Sigmoid colon (tissue), 7 donors: ENCODE results near the gene CACNA2D3. TPM values are rescaled to one million over a fixed set of nuclear protein-coding genes. Genes with fewer than 3 reads are reported as not detected.

Experiments
- DNase-seq: peaks from one replicate; pipeline ENCODE4 v3.0.0-alpha.2; 2019
- H3K27ac ChIP-seq, 4 donors: fragments of 200-600 bp; sonication (generic); one replicate each; pipeline ENCODE4 v1.5.1; 2016 to 2019; ENCODE audit warnings: mild to moderate bottlenecking in 1 of 4
- H3K27me3 ChIP-seq, 3 donors: fragments of 200-600 bp; sonication (generic); one replicate each; pipeline ENCODE4 v1.5.1; 2019; ENCODE audit warnings: mild to moderate bottlenecking in 1 of 3
- H3K36me3 ChIP-seq, 4 donors: fragments of 200-600 bp; sonication (generic); one replicate each; pipeline ENCODE4 v1.5.1; 2016 to 2019
- H3K4me1 ChIP-seq, 4 donors: fragments of 200-600 bp; sonication (generic); one replicate each; pipeline ENCODE4 v1.5.1; 2017 to 2019
- H3K4me3 ChIP-seq, 4 donors: fragments of 200-600 bp; sonication (generic); one replicate each; pipeline ENCODE4 v1.5.1; 2017 to 2019; ENCODE audit warnings: mild to moderate bottlenecking in 2 of 4, moderate library complexity in 1 of 4
- H3K9me3 ChIP-seq, 4 donors: fragments of 200-600 bp in 3 of 4; sonication (generic) in 3 of 4; one replicate each; pipeline versions ENCODE4 v1.5.1 to v1.6.1; 2013 to 2019
- EP300 ChIP-seq, 4 donors: sonication (generic); formaldehyde crosslinking; IDR thresholded peaks; one replicate each; pipeline ENCODE4 v1.6.1; 2017; ENCODE audit warnings: antibody characterized with exemption in 4 of 4
- POLR2A ChIP-seq, 2 donors: fragments of 450-650 bp; IDR thresholded peaks; one replicate each; pipeline ENCODE4 v1.6.1; 2016; ENCODE audit warnings: antibody characterized with exemption in 2 of 2, mild to moderate bottlenecking in 2 of 2, moderate library complexity in 2 of 2
- POLR2AphosphoS5 ChIP-seq, 4 donors: sonication (generic); formaldehyde crosslinking; IDR thresholded peaks; one replicate each; pipeline ENCODE4 v1.6.1; 2017; ENCODE audit warnings: antibody characterized with exemption in 4 of 4
- WGBS, 2 donors: extraction: QIAGEN DNeasy Blood & Tissue Kit; methylation state at CpG; one replicate each; pipeline ENCODE4 v1.1.7; 2013; 5-methylcytosine and 5-hydroxymethylcytosine counted together
- intact Hi-C: fragments of 100-400 bp; cut with DNase I; formaldehyde crosslinking; loops from one replicate; pipeline ENCODE4 v1.15.1; 2023
- polyA plus RNA-seq, 3 donors: library from polyadenylated mRNA; stranded (reverse); fragments of 200-250 nt; gene quantifications; one replicate each; pipeline ENCODE4 v1.2.3, GENCODE V29; 2013
- total RNA-seq, 4 donors: library from RNA; depleted of rRNA; stranded (reverse); fragments of >200 nt; gene quantifications; one replicate each; pipeline ENCODE4 v1.1.0, GENCODE V29; 2016
- TF ChIP-seq, protein P1 (sequence below), 4 experiments: fragments of 450-650 bp in 3 of 4; fragments of 200-600 bp in 1 of 4; IDR thresholded peaks; one replicate each; pipeline ENCODE4 v1.5.1; 2016 to 2019; ENCODE audit warnings: antibody characterized with exemption in 4 of 4, mild to moderate bottlenecking in 3 of 4, moderate library complexity in 2 of 4
- donor health status: healthy with polysubstance abuse.
- donor health status: Bipolar disorder and iron deficiency.
- donor health status: healthy.

Gene CACNA2D3
- total and polyA plus RNA-seq, 7 donors = 0.32 to 10.2 (median 4.8) TPM; not detected in 1

DNA sequence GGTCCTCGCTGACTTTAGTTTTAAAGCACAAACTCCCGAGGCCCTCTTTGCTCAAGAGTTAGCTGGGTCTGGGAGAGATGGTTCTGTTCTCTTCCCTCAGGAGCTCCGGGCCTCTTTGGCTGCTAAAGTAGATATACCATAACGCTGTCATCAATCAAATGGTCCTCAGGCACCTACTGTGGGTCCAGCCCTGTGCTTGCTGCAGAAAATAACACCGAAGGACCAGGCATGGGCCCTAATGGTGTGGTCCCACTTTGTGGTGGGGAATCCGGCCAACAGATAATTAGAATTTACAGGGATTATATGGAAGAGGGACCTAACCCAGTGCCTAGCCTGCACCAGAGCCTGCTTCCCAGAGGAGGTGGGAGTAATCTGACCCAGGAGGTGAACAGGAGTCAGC, 458.1 kb downstream of the CACNA2D3 start:
- DNase-seq = no peak
- intact Hi-C loops = no loop called here
- Histone ChIP-seq H3K27ac (no peak overlapping the region), H3K36me3 (no peaks in the 10 kb centered on the region), H3K4me3 (no peak overlapping the region), H3K9me3 (no peaks in the 10 kb centered on the region), H3K27me3 (no peaks in the 10 kb centered on the region), H3K4me1 (no peaks in the 10 kb centered on the region)
- TF ChIP-seq, protein P1, sequence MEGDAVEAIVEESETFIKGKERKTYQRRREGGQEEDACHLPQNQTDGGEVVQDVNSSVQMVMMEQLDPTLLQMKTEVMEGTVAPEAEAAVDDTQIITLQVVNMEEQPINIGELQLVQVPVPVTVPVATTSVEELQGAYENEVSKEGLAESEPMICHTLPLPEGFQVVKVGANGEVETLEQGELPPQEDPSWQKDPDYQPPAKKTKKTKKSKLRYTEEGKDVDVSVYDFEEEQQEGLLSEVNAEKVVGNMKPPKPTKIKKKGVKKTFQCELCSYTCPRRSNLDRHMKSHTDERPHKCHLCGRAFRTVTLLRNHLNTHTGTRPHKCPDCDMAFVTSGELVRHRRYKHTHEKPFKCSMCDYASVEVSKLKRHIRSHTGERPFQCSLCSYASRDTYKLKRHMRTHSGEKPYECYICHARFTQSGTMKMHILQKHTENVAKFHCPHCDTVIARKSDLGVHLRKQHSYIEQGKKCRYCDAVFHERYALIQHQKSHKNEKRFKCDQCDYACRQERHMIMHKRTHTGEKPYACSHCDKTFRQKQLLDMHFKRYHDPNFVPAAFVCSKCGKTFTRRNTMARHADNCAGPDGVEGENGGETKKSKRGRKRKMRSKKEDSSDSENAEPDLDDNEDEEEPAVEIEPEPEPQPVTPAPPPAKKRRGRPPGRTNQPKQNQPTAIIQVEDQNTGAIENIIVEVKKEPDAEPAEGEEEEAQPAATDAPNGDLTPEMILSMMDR (IDR thresholded peaks at IDR 0.05) = no peak
- no peak for TF ChIP-seq EP300 (IDR thresholded peaks at IDR 0.05)
- 88 to 89% methylated on average over 6 of the region's 6 CpGs for WGBS, 2 donors

- intact Hi-C loops = no loop called here
- H3K9me3 ChIP-seq = no peaks in the 10 kb centered on the region
- H3K36me3 ChIP-seq = no peaks in the 10 kb centered on the region
- H3K4me1 ChIP-seq = no peaks in the 10 kb centered on the region
- H3K27me3 ChIP-seq = no peaks in the 10 kb centered on the region
- WGBS, 2 donors = 84 to 90% methylated on average over 2 of the region's 2 CpGs
- H3K4me3 ChIP-seq = no peak overlapping the region
- TF ChIP-seq EP300 (IDR thresholded peaks at IDR 0.05) (no peak), POLR2AphosphoS5 (IDR thresholded peaks at IDR 0.05) (no peak), POLR2A (IDR thresholded peaks at IDR 0.05) (no peak)
- TF ChIP-seq, protein P1 (IDR thresholded peaks at IDR 0.05) = no peak
- DNase-seq = no peak
- no peak overlapping the region for H3K27ac ChIP-seq
These were observed 460.1 kb downstream of the CACNA2D3 start for GRCh38 chr3:54582424-54582823.

DNA sequence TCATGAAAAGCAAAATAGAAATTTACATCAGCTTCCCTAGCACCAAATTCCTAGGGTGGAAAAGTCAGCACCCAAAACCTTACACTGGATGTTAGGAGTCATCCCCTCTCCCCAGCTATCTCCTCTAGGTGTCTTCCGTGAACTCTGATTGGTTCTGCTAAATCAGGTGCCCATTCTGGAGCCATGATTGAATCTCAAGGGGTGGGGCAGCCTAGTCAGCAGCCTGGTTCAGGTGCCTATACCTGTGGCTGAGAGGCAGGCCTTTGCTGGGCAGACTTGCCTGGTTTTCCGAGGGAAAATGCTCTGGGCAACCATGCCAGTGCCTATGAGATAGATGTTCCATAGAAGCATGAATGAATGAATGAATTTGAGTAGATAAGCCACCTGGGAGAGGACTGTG, 468.8 kb downstream of the CACNA2D3 start:
- TF ChIP-seq EP300 (IDR thresholded peaks at IDR 0.05) (no peak), POLR2AphosphoS5 (IDR thresholded peaks at IDR 0.05) (no peak), POLR2A (IDR thresholded peaks at IDR 0.05) (no peak)
- TF ChIP-seq, protein P1 (IDR thresholded peaks at IDR 0.05) = no peak
- no peaks in the 10 kb centered on the region for H3K27me3 ChIP-seq
- H3K27ac ChIP-seq = no peak overlapping the region
- no peaks in the 10 kb centered on the region for H3K4me1 ChIP-seq
- 93% methylated on average over 2 of the region's 2 CpGs for WGBS, 2 donors
- no peak overlapping the region for H3K4me3 ChIP-seq
- intact Hi-C loops = no loop called here
- no peaks in the 10 kb centered on the region for H3K36me3 ChIP-seq
- no peaks in the 10 kb centered on the region for H3K9me3 ChIP-seq
- no peak for DNase-seq

DNA sequence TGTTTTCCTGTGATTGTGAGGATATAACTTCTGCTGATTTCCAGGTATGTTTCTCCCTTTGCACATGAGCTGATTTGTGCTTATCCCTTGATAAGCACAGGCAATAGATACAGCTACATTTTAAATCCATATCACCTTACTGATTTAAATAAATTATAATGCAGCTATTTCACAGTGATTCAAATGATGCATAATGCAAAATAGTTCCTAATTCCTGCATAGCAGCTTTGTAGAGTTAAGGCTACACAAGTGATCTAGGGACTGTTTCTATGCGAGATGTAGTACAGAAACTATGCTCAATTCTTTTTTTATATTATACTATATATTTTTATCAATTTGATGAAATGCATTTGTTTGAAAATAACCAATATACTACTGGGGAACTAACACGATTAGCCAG, 471.3 kb downstream of the CACNA2D3 start:
- WGBS, 2 donors = 69 to 90% methylated on average over 2 of the region's 2 CpGs
- Histone ChIP-seq H3K27ac (no peak overlapping the region), H3K36me3 (no peaks in the 10 kb centered on the region), H3K9me3 (no peaks in the 10 kb centered on the region), H3K4me1 (no peaks in the 10 kb centered on the region), H3K4me3 (no peak overlapping the region), H3K27me3 (no peaks in the 10 kb centered on the region)
- intact Hi-C loops = no loop called here
- DNase-seq = no peak
- TF ChIP-seq POLR2AphosphoS5 (IDR thresholded peaks at IDR 0.05) = no peak
- TF ChIP-seq EP300 (IDR thresholded peaks at IDR 0.05) = no peak
- TF ChIP-seq, protein P1 (IDR thresholded peaks at IDR 0.05) = no peak

- Histone ChIP-seq H3K4me1 (peaks cover 0 to 13% (median 0%) of the 10 kb centered on the region in 4 donors), H3K27me3 (no peaks in the 10 kb centered on the region), H3K4me3 (no peak overlapping the region), H3K36me3 (no peaks in the 10 kb centered on the region), H3K27ac (no peak overlapping the region), H3K9me3 (no peaks in the 10 kb centered on the region)
- WGBS, 2 donors = 77 to 84% methylated on average over 4 of the region's 4 CpGs
- intact Hi-C loops = no loop called here
- DNase-seq = no peak
- TF ChIP-seq EP300 (IDR thresholded peaks at IDR 0.05) = no peak
- no peak for TF ChIP-seq POLR2AphosphoS5 (IDR thresholded peaks at IDR 0.05)
- TF ChIP-seq, protein P1 (IDR thresholded peaks at IDR 0.05) = no peak
These were observed 473.7 kb downstream of the CACNA2D3 start for GRCh38 chr3:54596087-54596486.
